HUES48 (cell line): Measurements from ENCODE around the gene MPI.
"Not testable (repeated sequence)": the region's sequence is repeated elsewhere in the genome, so short reads cannot be mapped to it uniquely, and the experiment has no call there.

Experiments
- H3K27ac ChIP-seq: one replicate; pipeline ENCODE4 v1.7.0; 2013; ENCODE audit warnings: low read depth, low read length, inconsistent platforms
- H3K27me3 ChIP-seq: 2 replicates; pipeline ENCODE4 v1.6.1; 2013; ENCODE audit warnings: mild to moderate bottlenecking, low read length; ENCODE audit not compliant: control insufficient read depth, insufficient read depth
- H3K36me3 ChIP-seq: 2 replicates; pipeline ENCODE4 v1.6.1; 2013; ENCODE audit warnings: low read length; ENCODE audit not compliant: control insufficient read depth, insufficient read depth
- H3K4me1 ChIP-seq: 2 replicates; pipeline ENCODE4 v1.6.1; 2013; ENCODE audit warnings: mild to moderate bottlenecking, low read length; ENCODE audit not compliant: control insufficient read depth, insufficient read depth
- H3K4me3 ChIP-seq: 2 replicates; pipeline ENCODE4 v1.5.1; 2013; ENCODE audit warnings: mild to moderate bottlenecking, low read depth, low read length
- H3K9ac ChIP-seq: 2 replicates; pipeline ENCODE4 v1.6.1; 2013; ENCODE audit warnings: mild to moderate bottlenecking, low read depth, low read length, moderate library complexity
- H3K9me3 ChIP-seq: 2 replicates; pipeline ENCODE4 v1.6.1; 2013; ENCODE audit warnings: low read length; ENCODE audit not compliant: control insufficient read depth, insufficient read depth

The MPI gene

DNA sequence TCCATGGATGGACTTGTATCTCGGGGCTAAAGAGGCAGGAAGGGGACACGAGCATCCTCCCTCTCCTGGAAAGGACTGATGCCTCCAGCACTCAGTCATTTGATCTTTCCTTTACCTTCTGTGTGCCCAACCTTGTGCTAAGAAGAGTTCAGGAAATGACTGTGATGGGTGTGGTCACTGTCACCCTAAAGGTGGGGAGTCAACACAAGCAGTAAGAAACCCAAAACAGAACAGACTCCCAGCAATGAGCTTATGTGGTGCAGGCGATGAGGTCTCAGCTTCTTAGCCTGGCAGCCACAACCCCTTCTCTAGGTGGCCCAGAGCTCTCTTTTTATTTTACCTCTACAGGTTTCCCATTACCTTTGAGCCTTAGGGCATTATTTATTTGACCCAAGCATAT lies 3.8 kb downstream of the MPI start:
- H3K9ac ChIP-seq: no peak overlapping the region
- no peaks in the 10 kb centered on the region for H3K27me3 ChIP-seq
- no peaks in the 10 kb centered on the region for H3K9me3 ChIP-seq
- H3K4me1 ChIP-seq: no peaks in the 10 kb centered on the region; the same call in 1 of the 2 replicates
- H3K36me3 ChIP-seq: peaks cover 41% of the 10 kb centered on the region
- no peak overlapping the region for H3K27ac ChIP-seq
- H3K4me3 ChIP-seq: no peak overlapping the region

GRCh38 chr15:74894383-74894782 lies 4.5 kb downstream of the MPI start:
- H3K4me3 ChIP-seq, H3K27me3 ChIP-seq, H3K9ac ChIP-seq, H3K9me3 ChIP-seq, H3K27ac ChIP-seq, H3K4me1 ChIP-seq: not testable (repeated sequence)
- peaks cover 48% of the 10 kb centered on the region for H3K36me3 ChIP-seq

DNA sequence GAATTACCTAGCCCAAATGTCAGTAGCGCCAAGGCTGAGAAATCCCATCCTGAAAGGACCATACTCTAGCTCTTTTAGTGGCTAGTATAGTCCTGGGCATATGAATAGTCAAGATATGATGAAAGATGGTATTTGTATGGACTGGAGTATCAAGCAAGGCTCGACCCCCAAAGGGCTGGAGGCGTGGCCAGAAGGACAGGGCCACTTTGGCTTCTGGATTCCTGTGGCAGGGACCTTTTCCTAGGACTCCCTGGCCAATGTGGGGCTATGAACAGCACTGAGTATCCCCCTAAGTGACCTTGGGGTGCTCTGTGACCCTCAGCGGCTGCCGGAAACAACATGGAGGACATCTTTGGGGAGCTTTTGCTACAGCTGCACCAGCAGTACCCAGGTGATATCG lies 6.0 kb downstream of the MPI start:
- Histone ChIP-seq H3K9ac (no peak overlapping the region), H3K9me3 (no peaks in the 10 kb centered on the region), H3K36me3 (peaks cover 63% of the 10 kb centered on the region), H3K4me1 (no peaks in the 10 kb centered on the region), H3K27me3 (no peaks in the 10 kb centered on the region), H3K27ac (no peak overlapping the region), H3K4me3 (no peak overlapping the region)

- Histone ChIP-seq H3K27me3 (no peaks in the 10 kb centered on the region), H3K4me1 (no peaks in the 10 kb centered on the region), H3K27ac (no peak overlapping the region), H3K9me3 (no peaks in the 10 kb centered on the region), H3K36me3 (peaks cover 65% of the 10 kb centered on the region), H3K9ac (no peak overlapping the region), H3K4me3 (no peak overlapping the region)
Observed at GRCh38 chr15:74896316-74896715, 6.5 kb downstream of the MPI start.

DNA sequence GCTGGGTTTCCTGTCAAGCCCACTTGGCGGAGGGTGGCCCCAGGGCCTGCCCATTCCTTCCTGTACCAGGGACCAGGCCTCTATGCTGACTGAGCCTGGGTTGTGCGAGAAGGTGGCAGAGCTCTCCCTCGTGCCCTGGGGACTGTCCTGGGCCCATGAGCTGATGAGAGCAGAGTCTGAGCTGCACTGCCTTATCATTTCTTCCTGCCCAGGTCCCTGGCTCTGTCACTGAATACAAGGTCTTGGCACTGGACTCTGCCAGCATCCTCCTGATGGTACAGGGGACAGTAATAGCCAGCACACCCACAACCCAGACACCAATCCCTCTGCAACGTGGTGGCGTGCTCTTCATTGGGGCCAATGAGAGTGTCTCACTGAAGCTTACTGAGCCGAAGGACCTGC lies 7.5 kb downstream of the MPI start:
- H3K27me3 ChIP-seq: no peaks in the 10 kb centered on the region
- no peak overlapping the region for H3K9ac ChIP-seq
- no peaks in the 10 kb centered on the region for H3K9me3 ChIP-seq
- no peak overlapping the region for H3K27ac ChIP-seq
- H3K36me3 ChIP-seq: peaks cover 65% of the 10 kb centered on the region
- H3K4me3 ChIP-seq: no peak overlapping the region
- H3K4me1 ChIP-seq: no peaks in the 10 kb centered on the region

DNA sequence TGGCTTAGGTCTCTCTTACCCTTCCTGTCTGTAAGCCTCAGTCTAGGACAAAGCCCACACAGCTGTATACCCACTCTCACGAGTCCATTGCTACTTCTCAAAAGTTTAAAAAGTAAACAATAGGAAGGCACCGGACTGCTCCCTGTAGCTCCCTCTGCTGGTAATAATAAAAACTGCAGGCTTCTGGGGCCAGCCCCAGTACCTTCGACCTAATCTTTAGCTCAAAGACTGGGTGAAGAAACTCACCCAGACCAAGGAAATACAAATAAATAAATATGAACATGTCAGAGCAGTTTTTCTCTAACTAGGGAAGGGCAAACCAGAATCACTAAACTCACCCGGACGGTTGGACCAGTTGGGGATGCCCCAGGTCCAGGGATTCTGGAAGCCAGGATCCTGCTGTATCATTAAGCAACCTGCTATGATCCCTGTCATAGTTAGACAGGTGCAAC lies 11.8 kb downstream of the MPI start:
- Histone ChIP-seq H3K4me3 (no peak overlapping the region), H3K27ac (peak overlapping the region; percentile 3), H3K9ac (no peak overlapping the region), H3K9me3 (no peaks in the 10 kb centered on the region), H3K4me1 (0 out of 2 replicates have a peak, but pooled peaks cover 3% of the 10 kb centered on the region), H3K27me3 (no peaks in the 10 kb centered on the region), H3K36me3 (peaks cover 71% of the 10 kb centered on the region)

DNA sequence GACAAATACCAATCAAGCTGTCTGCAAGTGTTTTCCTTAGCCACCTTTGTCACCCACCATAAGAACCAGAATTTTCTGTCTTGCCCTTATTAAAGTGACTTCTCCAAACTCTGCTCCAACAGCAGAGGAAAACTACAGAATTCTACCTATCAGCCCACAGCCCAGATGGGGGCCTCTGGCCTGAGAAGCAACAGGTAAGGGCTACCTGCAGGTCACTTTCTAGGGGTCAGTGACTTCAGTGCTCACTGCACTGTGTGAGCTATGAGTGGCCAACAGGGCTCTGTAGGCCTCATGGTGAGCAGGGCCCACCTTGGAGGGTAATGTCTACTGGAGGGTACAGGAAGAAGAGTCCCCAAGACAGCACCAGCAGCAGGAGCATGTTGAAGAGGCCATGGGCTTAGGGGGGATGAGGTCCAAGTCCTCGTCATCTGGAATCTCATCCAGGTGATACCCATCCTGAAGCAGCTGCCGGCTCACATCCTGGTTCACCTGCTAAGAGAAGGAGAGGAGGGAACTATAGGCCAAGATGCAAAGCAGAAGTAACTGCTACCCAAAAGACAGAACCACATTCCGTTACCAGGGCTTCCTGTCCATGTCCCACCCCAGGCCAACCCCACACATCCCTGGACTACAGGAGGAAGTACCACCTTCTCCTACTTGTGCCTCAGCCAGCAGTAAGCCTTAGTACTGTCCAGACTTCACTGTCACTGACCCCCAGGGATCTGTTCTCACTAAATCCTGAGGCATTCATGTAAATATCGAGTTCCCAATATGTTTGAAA lies 12.6 kb downstream of the MPI start:
- Histone ChIP-seq H3K4me3 (no peak overlapping the region), H3K9me3 (no peaks in the 10 kb centered on the region), H3K27me3 (no peaks in the 10 kb centered on the region), H3K9ac (no peak overlapping the region), H3K4me1 (0 out of 2 replicates have a peak, but pooled peaks cover 3% of the 10 kb centered on the region), H3K27ac (no peak overlapping the region), H3K36me3 (peaks cover 68% of the 10 kb centered on the region)

GRCh38 chr15:74903676-74904075 lies 13.8 kb downstream of the MPI start:
- Histone ChIP-seq H3K4me1 (0 out of 2 replicates have a peak, but pooled peaks cover 3% of the 10 kb centered on the region), H3K9me3 (no peaks in the 10 kb centered on the region), H3K9ac (no peak overlapping the region), H3K4me3 (no peak overlapping the region), H3K36me3 (peaks cover 62% of the 10 kb centered on the region), H3K27me3 (no peaks in the 10 kb centered on the region), H3K27ac (no peak overlapping the region)

GRCh38 chr15:74904190-74904805 lies 14.5 kb downstream of the MPI start:
- Histone ChIP-seq H3K4me3 (no peak overlapping the region), H3K4me1 (0 out of 2 replicates have a peak, but pooled peaks cover 3% of the 10 kb centered on the region), H3K27me3 (no peaks in the 10 kb centered on the region), H3K27ac (no peak overlapping the region), H3K36me3 (peaks cover 56% of the 10 kb centered on the region), H3K9ac (no peak overlapping the region), H3K9me3 (no peaks in the 10 kb centered on the region)

DNA sequence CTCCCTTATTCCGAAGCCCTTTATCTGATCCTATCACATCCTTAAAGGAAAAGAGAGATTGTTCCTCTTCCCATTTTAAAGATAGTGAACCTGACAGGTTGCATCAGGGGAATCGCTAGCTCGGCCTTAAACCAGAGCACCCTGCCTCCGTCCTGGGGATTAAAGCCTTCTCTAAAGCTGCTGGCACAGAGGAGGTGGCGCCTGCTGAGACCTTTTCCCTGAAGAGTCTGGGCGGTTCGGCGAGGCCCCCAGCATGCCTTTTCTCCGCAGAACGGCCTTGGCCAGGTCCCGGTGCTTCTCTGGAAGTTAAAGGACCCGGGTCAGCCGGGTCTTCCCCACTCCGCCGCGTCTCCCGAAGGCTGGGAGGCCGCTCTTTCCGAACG lies 16.2 kb downstream of the MPI start:
- peaks cover 42% of the 10 kb centered on the region for H3K36me3 ChIP-seq
- no peaks in the 10 kb centered on the region for H3K9me3 ChIP-seq
- no peaks in the 10 kb centered on the region for H3K27me3 ChIP-seq
- H3K9ac ChIP-seq: peak overlapping the region; percentile 82
- H3K4me1 ChIP-seq: 0 out of 2 replicates have a peak, but pooled peaks cover 3% of the 10 kb centered on the region
- peak overlapping the region; percentile 88 for H3K27ac ChIP-seq
- peak overlapping the region; percentile 92 for H3K4me3 ChIP-seq

GRCh38 chr15:74906450-74907162 lies 16.8 kb downstream of the MPI start, which contains the start of gene FAM219B:
Gene FAM219B (minus strand): TSS chr15:74906851. CDS start chr15:74906800, 51 bp downstream.
- Histone ChIP-seq H3K4me1 (0 out of 2 replicates have a peak, but pooled peaks cover 3% of the 10 kb centered on the region), H3K4me3 (peak within 1 kb of the TSS; percentile 92), H3K27me3 (no peaks in the 10 kb centered on the region), H3K9ac (peak within 1 kb of the TSS; percentile 82), H3K9me3 (no peaks in the 10 kb centered on the region), H3K27ac (peak within 1 kb of the TSS; percentile 88), H3K36me3 (peaks cover 42% of the 10 kb centered on the region)
